ENCODE results near the gene PRDM2.
A peak's percentile ranks its signal among the peaks of the same experiment; 100 is the strongest.

PRDM2 gene

GRCh38 chr1:13809461-13810159 is 109.6 kb downstream of the PRDM2 start:
- DNase-seq (ENCODE audit: low spot score in 2 of 2) (no peak), ATAC-seq (replicated peaks; ENCODE audit: extremely low read depth, poor library complexity, severe bottlenecking) (peak; percentile 24)
- no peak overlapping the region for H3K4me3 Mint-ChIP-seq
- no peaks in the 10 kb centered on the region for H3K9me3 Mint-ChIP-seq
- H3K36me3 Mint-ChIP-seq (ENCODE audit: insufficient read depth) = peaks cover 8% of the 10 kb centered on the region
- no peaks in the 10 kb centered on the region for H3K27me3 Mint-ChIP-seq
- no peak overlapping the region for H3K27ac Mint-ChIP-seq (ENCODE audit: low read depth)
- peaks cover 73% of the 10 kb centered on the region for H3K4me1 Mint-ChIP-seq

DNA sequence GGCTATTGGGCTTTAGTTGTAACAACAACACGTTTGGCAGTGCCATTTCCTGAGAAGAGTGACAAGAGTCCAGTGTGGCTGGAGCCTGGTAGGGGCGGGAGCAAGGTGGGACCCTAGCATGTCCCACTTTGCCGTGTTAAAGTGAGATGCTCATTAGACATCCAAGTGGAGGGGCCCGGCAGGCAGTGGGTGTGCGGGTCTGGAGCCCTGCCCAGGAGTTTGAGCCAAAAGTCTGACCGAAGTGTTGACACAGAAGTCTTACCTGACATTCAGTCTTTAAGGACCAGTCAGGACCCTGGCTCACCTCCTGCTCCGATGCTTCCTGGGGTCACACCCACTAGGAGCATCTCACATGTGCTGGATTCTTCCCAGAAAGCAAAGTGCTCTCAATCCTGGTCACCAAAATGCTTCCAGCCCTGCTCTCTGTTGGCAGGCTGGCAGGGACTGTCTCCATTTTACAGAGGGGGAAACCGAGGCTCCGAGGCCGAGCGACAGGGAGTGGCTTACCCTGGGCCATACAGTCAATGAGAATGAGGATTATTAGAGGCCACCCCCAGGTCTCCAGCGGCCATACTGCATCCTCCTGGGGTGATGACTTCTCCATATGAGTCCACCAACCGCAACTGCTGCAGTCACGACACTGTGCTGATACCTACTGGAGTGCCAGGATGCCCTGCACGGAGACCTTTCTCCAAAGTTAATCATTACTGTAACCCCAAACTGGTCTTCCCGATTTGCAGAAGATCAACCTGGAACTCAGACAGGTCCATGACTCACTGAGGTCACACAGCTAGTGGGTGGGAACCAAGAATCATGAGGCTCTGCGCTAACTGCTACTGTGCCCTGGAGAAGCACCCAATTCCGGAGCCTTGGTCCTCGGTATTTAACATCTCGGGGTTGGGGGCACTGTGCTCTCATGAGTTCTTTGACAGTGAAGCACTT is 112.7 kb downstream of the PRDM2 start:
- H3K36me3 Mint-ChIP-seq (ENCODE audit: insufficient read depth) = peaks cover 13% of the 10 kb centered on the region
- H3K4me3 Mint-ChIP-seq = no peak overlapping the region
- peak overlapping the region; percentile 21 for H3K27ac Mint-ChIP-seq (ENCODE audit: low read depth)
- ATAC-seq (replicated peaks; ENCODE audit: extremely low read depth, poor library complexity, severe bottlenecking) = no peak
- DNase-seq (ENCODE audit: low spot score in 2 of 2) = no peak
- H3K9me3 Mint-ChIP-seq = no peaks in the 10 kb centered on the region
- peaks cover 47% of the 10 kb centered on the region for H3K4me1 Mint-ChIP-seq
- H3K27me3 Mint-ChIP-seq = no peaks in the 10 kb centered on the region

GRCh38 chr1:13813398-13814012 is 113.5 kb downstream of the PRDM2 start:
- peak; percentile 24 for ATAC-seq (replicated peaks; ENCODE audit: extremely low read depth, poor library complexity, severe bottlenecking)
- peaks cover 12% of the 10 kb centered on the region for H3K36me3 Mint-ChIP-seq (ENCODE audit: insufficient read depth)
- no peaks in the 10 kb centered on the region for H3K27me3 Mint-ChIP-seq
- H3K4me1 Mint-ChIP-seq = peaks cover 40% of the 10 kb centered on the region
- H3K27ac Mint-ChIP-seq (ENCODE audit: low read depth) = no peak overlapping the region
- H3K4me3 Mint-ChIP-seq = no peak overlapping the region
- no peaks in the 10 kb centered on the region for H3K9me3 Mint-ChIP-seq
- DNase-seq (ENCODE audit: low spot score in 2 of 2) = peak; percentile 28 to 36

GRCh38 chr1:13814131-13814530 is 114.1 kb downstream of the PRDM2 start:
- H3K9me3 Mint-ChIP-seq = no peaks in the 10 kb centered on the region
- H3K27me3 Mint-ChIP-seq = no peaks in the 10 kb centered on the region
- H3K27ac Mint-ChIP-seq (ENCODE audit: low read depth) = no peak overlapping the region
- H3K4me1 Mint-ChIP-seq = peaks cover 34% of the 10 kb centered on the region
- DNase-seq (ENCODE audit: low spot score in 2 of 2) (no peak), ATAC-seq (replicated peaks; ENCODE audit: extremely low read depth, poor library complexity, severe bottlenecking) (no peak)
- peaks cover 10% of the 10 kb centered on the region for H3K36me3 Mint-ChIP-seq (ENCODE audit: insufficient read depth)
- H3K4me3 Mint-ChIP-seq = no peak overlapping the region

GRCh38 chr1:13816016-13816760 is 116.2 kb downstream of the PRDM2 start:
- peaks cover 21% of the 10 kb centered on the region for H3K4me1 Mint-ChIP-seq
- H3K27ac Mint-ChIP-seq (ENCODE audit: low read depth) = no peak overlapping the region
- H3K4me3 Mint-ChIP-seq = no peak overlapping the region
- H3K27me3 Mint-ChIP-seq = no peaks in the 10 kb centered on the region
- DNase-seq (ENCODE audit: low spot score in 2 of 2) = no peak
- H3K9me3 Mint-ChIP-seq = no peaks in the 10 kb centered on the region
- ATAC-seq (replicated peaks; ENCODE audit: extremely low read depth, poor library complexity, severe bottlenecking) = no peak
- peaks cover 9% of the 10 kb centered on the region for H3K36me3 Mint-ChIP-seq (ENCODE audit: insufficient read depth)

GRCh38 chr1:13817906-13818305 is 117.9 kb downstream of the PRDM2 start:
- DNase-seq (ENCODE audit: low spot score in 2 of 2) = no peak
- Mint-ChIP-seq H3K27ac (ENCODE audit: low read depth) (no peak overlapping the region), H3K4me3 (no peak overlapping the region), H3K4me1 (peaks cover 9% of the 10 kb centered on the region), H3K27me3 (no peaks in the 10 kb centered on the region), H3K36me3 (ENCODE audit: insufficient read depth) (peaks cover 9% of the 10 kb centered on the region), H3K9me3 (no peaks in the 10 kb centered on the region)
- no peak for ATAC-seq (replicated peaks; ENCODE audit: extremely low read depth, poor library complexity, severe bottlenecking)

- Mint-ChIP-seq H3K27me3 (no peaks in the 10 kb centered on the region), H3K36me3 (ENCODE audit: insufficient read depth) (peaks cover 7% of the 10 kb centered on the region), H3K27ac (ENCODE audit: low read depth) (no peak overlapping the region), H3K4me1 (peaks cover under 1% of the 10 kb centered on the region), H3K4me3 (no peak overlapping the region), H3K9me3 (no peaks in the 10 kb centered on the region)
- DNase-seq (ENCODE audit: low spot score in 2 of 2) (no peak), ATAC-seq (replicated peaks; ENCODE audit: extremely low read depth, poor library complexity, severe bottlenecking) (no peak)
Measured at GRCh38 chr1:13818926-13819325, 118.9 kb downstream of the PRDM2 start.

DNA sequence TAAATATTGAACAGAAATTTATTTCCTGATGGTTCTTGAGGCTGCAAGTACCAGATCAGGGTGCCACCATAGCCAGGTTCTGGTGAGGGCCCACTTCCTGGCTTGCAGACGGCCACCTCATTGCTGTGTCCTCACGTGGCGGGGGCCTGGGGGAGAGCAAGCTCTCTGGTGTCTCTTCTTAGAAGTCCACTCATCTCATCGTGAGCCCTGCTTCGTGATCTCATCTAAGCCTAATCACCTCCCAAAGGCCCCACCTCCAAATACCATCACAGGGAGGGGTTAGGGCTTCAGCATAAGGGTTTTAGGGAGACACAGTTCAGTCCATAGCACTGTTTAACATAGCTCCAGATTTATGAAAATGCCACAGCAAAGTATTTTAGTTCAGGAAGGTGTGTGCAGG is 119.7 kb downstream of the PRDM2 start:
- peaks cover 7% of the 10 kb centered on the region for H3K36me3 Mint-ChIP-seq (ENCODE audit: insufficient read depth)
- no peak overlapping the region for H3K4me3 Mint-ChIP-seq
- H3K4me1 Mint-ChIP-seq = no peaks in the 10 kb centered on the region
- H3K9me3 Mint-ChIP-seq = no peaks in the 10 kb centered on the region
- no peak for ATAC-seq (replicated peaks; ENCODE audit: extremely low read depth, poor library complexity, severe bottlenecking)
- H3K27ac Mint-ChIP-seq (ENCODE audit: low read depth) = no peak overlapping the region
- DNase-seq (ENCODE audit: low spot score in 2 of 2) = no peak
- no peaks in the 10 kb centered on the region for H3K27me3 Mint-ChIP-seq

DNA sequence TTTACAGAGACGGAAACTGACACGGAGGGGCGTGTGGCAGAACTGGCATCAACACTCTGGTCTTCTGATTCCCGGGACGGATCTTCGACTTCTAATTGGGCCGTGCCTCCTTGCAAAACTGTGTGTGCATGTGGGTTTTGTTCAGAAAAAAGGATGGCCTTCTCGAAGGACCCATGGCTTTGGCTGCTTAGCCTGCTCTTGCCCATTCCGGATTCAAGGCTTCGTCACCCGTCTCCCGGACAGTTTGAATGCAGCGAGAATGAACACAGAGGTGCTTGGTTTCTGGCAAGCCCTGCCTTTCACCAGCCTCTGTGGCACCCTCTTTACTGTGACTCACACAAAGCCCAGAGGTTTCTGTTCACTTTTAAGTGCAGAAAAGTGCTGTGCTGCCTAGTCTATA is 120.1 kb downstream of the PRDM2 start:
- ATAC-seq (replicated peaks; ENCODE audit: extremely low read depth, poor library complexity, severe bottlenecking) = no peak
- no peak for DNase-seq (ENCODE audit: low spot score in 2 of 2)
- peaks cover 7% of the 10 kb centered on the region for H3K36me3 Mint-ChIP-seq (ENCODE audit: insufficient read depth)

GRCh38 chr1:13820456-13820855 is 120.5 kb downstream of the PRDM2 start:
- H3K4me3 Mint-ChIP-seq = no peak overlapping the region
- no peaks in the 10 kb centered on the region for H3K4me1 Mint-ChIP-seq
- peaks cover 7% of the 10 kb centered on the region for H3K36me3 Mint-ChIP-seq (ENCODE audit: insufficient read depth)

More for the DNA sequence above, 120.1 kb downstream of the PRDM2 start:
- Mint-ChIP-seq H3K4me1 (no peaks in the 10 kb centered on the region), H3K27me3 (no peaks in the 10 kb centered on the region), H3K27ac (ENCODE audit: low read depth) (no peak overlapping the region), H3K4me3 (no peak overlapping the region), H3K9me3 (no peaks in the 10 kb centered on the region)

DNA sequence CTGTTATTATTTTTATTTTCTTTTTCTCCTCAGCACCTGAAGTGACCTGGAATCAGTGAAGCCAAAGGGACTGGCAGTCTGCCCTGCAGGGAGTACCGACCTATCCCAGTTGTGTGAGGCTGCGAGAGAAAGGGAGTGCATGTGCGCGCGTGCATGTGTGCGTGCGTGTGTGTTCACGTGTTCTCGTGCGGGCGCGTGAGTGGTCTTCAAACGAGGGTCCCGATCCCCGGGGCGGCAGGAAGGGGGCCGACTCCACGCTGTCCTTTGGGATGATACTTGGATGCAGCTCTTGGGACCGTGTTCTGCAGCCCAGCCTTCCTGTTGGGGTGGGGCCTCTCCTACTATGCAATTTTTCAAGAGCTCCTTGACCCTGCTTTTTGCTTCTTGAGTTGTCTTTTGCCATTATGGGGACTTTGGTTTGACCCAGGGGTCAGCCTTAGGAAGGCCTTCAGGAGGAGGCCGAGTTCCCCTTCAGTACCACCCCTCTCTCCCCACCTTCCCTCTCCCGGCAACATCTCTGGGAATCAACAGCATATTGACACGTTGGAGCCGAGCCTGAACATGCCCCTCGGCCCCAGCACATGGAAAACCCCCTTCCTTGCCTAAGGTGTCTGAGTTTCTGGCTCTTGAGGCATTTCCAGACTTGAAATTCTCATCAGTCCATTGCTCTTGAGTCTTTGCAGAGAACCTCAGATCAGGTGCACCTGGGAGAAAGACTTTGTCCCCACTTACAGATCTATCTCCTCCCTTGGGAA is 123.3 kb downstream of the PRDM2 start:
- Mint-ChIP-seq H3K27me3 (no peaks in the 10 kb centered on the region), H3K4me3 (no peak overlapping the region), H3K4me1 (peaks cover 1% of the 10 kb centered on the region), H3K9me3 (no peaks in the 10 kb centered on the region), H3K27ac (ENCODE audit: low read depth) (no peak overlapping the region), H3K36me3 (ENCODE audit: insufficient read depth) (peaks cover 1% of the 10 kb centered on the region)
- DNase-seq (ENCODE audit: low spot score in 2 of 2) = no peak
- ATAC-seq (replicated peaks; ENCODE audit: extremely low read depth, poor library complexity, severe bottlenecking) = no peak

More at GRCh38 chr1:13820456-13820855, 120.5 kb downstream of the PRDM2 start:
- no peak for ATAC-seq (replicated peaks; ENCODE audit: extremely low read depth, poor library complexity, severe bottlenecking)
- DNase-seq (ENCODE audit: low spot score in 2 of 2) = no peak
- H3K27me3 Mint-ChIP-seq = no peaks in the 10 kb centered on the region
- H3K9me3 Mint-ChIP-seq = no peaks in the 10 kb centered on the region
- no peak overlapping the region for H3K27ac Mint-ChIP-seq (ENCODE audit: low read depth)
